HepG2 (cell line): ENCODE measurements around the gene HES7. TPM values are rescaled to one million over a fixed set of nuclear protein-coding genes. Genes with fewer than 3 reads are reported as not detected.
A peak's percentile ranks its signal among the peaks of the same experiment; 100 is the strongest.

Experiments used
- ATAC-seq: fragments of 200-7000 bp; cut with Tn5 transposase; 3 replicates; pipeline ENCODE4 v1.9.1; 2020; ENCODE audit warnings: mild to moderate bottlenecking, moderate library complexity
- BruUV-seq: library from RNA; stranded (reverse); fragments of 400-500 nt; replicated peaks from 2 replicates; lab custom pipeline; 2021; lab: Mats Ljungman, UMichigan
- CTCF ChIA-PET: fragments of 300-600 bp; formaldehyde crosslinking; extraction: SDS; loops from one replicate; lab custom pipeline; 2021; ENCODE audit warnings: low total read pairs, inconsistent platforms, low intra/inter-chr PET ratio; lab: Yijun Ruan, JAX
- POLR2A ChIA-PET: fragments of 350-600 bp; sonication (Branson Sonifier 250); formaldehyde crosslinking; loops from one replicate; lab custom pipeline; 2020; ENCODE audit warnings: antibody characterized with exemption, inconsistent platforms; lab: Yijun Ruan, JAX
- DNase-seq: peaks from one replicate; pipeline ENCODE4 v3.0.0-alpha.2; 2015; ENCODE audit warnings: low spot score
- FAIRE-seq: peaks from 3 replicates; lab custom pipeline; 2011; peaks lifted over from hg19 to GRCh38; lab: Jason Lieb, UNC
- H2AFZ ChIP-seq: one replicate; pipeline ENCODE4 v1.6.1; 2011; ENCODE audit warnings: low read length, inconsistent platforms
- H3K27ac ChIP-seq: fragments of 300-600 bp; 3 replicates; pipeline ENCODE4 v1.8.0; 2011; ENCODE audit warnings: mixed run types, mild to moderate bottlenecking, mixed read lengths, low read length, inconsistent platforms; ENCODE audit not compliant: insufficient read depth; ENCODE audit errors: extremely low read length
- H3K27me3 ChIP-seq, 2 experiments: fragments of 200-600 bp in 1 of 2; 2 replicates in 1 of 2; 3 replicates in 1 of 2; pipeline versions ENCODE4 v1.6.0 to v1.8.0; 2011; ENCODE audit warnings: low read length in 2 of 2, mild to moderate bottlenecking in 2 of 2, moderate library complexity in 2 of 2, inconsistent platforms in 1 of 2; ENCODE audit not compliant: insufficient read depth in 2 of 2, control insufficient read depth in 1 of 2
- H3K36me3 ChIP-seq, 2 experiments: fragments of 200-600 bp in 1 of 2; replicated peaks in 1 of 2; 2 replicates in 1 of 2; 3 replicates in 1 of 2; pipeline versions ENCODE4 v1.5.1 to v1.8.0; 2011; ENCODE audit warnings: low read length in 2 of 2, inconsistent platforms in 1 of 2; ENCODE audit not compliant: insufficient read depth in 2 of 2, control insufficient read depth in 1 of 2
- H3K4me1 ChIP-seq: 2 replicates; pipeline ENCODE4 v1.5.1; 2012; ENCODE audit warnings: low read length, inconsistent platforms; ENCODE audit not compliant: insufficient read depth
- H3K4me2 ChIP-seq: 2 replicates; pipeline ENCODE4 v1.6.0; 2011; ENCODE audit warnings: low read depth, low read length, inconsistent platforms
- H3K4me3 ChIP-seq, 3 experiments: fragments of 200-600 bp in 1 of 3; sonication (generic), shearing (Covaris generic) in 1 of 3; replicated peaks in 1 of 3; 2 replicates each; pipeline ENCODE4 v1.5.1; 2011 to 2016; ENCODE audit warnings: low read length in 3 of 3, inconsistent platforms in 2 of 3, low read depth in 2 of 3, mild to moderate bottlenecking in 2 of 3, control low read depth in 1 of 3, mixed read lengths in 1 of 3; ENCODE audit not compliant: insufficient read depth in 1 of 3
- H3K79me2 ChIP-seq: one replicate; pipeline ENCODE4 v1.6.1; 2011; ENCODE audit warnings: low read length, inconsistent platforms; ENCODE audit not compliant: insufficient read depth
- H3K9ac ChIP-seq: 2 replicates; pipeline ENCODE4 v1.6.0; 2011; ENCODE audit warnings: mild to moderate bottlenecking, low read depth, low read length, inconsistent platforms; ENCODE audit not compliant: insufficient read depth
- H3K9me3 ChIP-seq: 2 replicates; pipeline ENCODE4 v1.5.1; 2012; ENCODE audit warnings: mild to moderate bottlenecking, low read length
- H4K20me1 ChIP-seq: 2 replicates; pipeline ENCODE4 v1.6.0; 2011; ENCODE audit warnings: inconsistent platforms, mild to moderate bottlenecking, low read length, moderate library complexity; ENCODE audit not compliant: insufficient read depth
- CTCF ChIP-seq: sonication (generic); formaldehyde crosslinking; IDR thresholded peaks from 2 replicates; pipeline ENCODE4 v1.5.0; 2020; ENCODE audit warnings: mild to moderate bottlenecking, missing genetic modification reagents, moderate library complexity
- NR3C1 ChIP-seq: sonication (generic); formaldehyde crosslinking; IDR thresholded peaks from 2 replicates; pipeline ENCODE4 v1.4.0; 2020; ENCODE audit warnings: missing genetic modification reagents
- TEAD2 ChIP-seq: sonication (generic); formaldehyde crosslinking; IDR thresholded peaks from 2 replicates; pipeline ENCODE4 v1.9.0; 2021; ENCODE audit warnings: missing genetic modification reagents
- ZBED4 ChIP-seq: sonication (generic); formaldehyde crosslinking; IDR thresholded peaks from 2 replicates; pipeline ENCODE4 v1.4.0; 2020; ENCODE audit warnings: missing genetic modification reagents, borderline replicate concordance
- ZNF367 ChIP-seq: sonication (generic); formaldehyde crosslinking; IDR thresholded peaks from 2 replicates; pipeline ENCODE4 v1.4.0; 2020; ENCODE audit warnings: missing genetic modification reagents, borderline replicate concordance
- ZNF496 ChIP-seq: sonication (generic); formaldehyde crosslinking; IDR thresholded peaks from 2 replicates; pipeline ENCODE4 v1.8.1; 2023; ENCODE audit warnings: mild to moderate bottlenecking, moderate library complexity, missing genetic modification reagents; ENCODE audit not compliant: insufficient replicate concordance
- ZNF619 ChIP-seq: sonication (generic); formaldehyde crosslinking; IDR thresholded peaks from 2 replicates; pipeline ENCODE4 v1.4.0; 2020; ENCODE audit warnings: mild to moderate bottlenecking, missing genetic modification reagents
- ZNF629 ChIP-seq: sonication (generic); formaldehyde crosslinking; conservative IDR thresholded peaks from 2 replicates; pipeline ENCODE4 v1.5.0; 2020; ENCODE audit warnings: missing genetic modification reagents
- ZNF646 ChIP-seq: sonication (generic); formaldehyde crosslinking; IDR thresholded peaks from 2 replicates; pipeline ENCODE4 v1.9.0; 2021; ENCODE audit warnings: mild to moderate bottlenecking, missing genetic modification reagents
- WGBS: methylation state at CpG from one replicate; pipeline ENCODE4 v1.1.6; 2017; ENCODE audit warnings: low lambda C conversion rate; 5-methylcytosine and 5-hydroxymethylcytosine counted together
- in situ Hi-C: cut with HindIII; loops from 2 replicates; pipeline ENCODE4 v1.10.0; 2017; ENCODE audit warnings: low pct_unique_long_range_greater_than_20kb; ENCODE audit not compliant: extremely low pct_ligation_motif_present
- intact Hi-C: fragments of 100-400 bp; cut with micrococcal nuclease; formaldehyde crosslinking; loops from one replicate; pipeline ENCODE4 v1.10.0; 2022; ENCODE audit not compliant: unreplicated experiment
- polyA plus RNA-seq, 8 experiments: library from polyadenylated mRNA; depleted of rRNA in 3 of 8; stranded (reverse) in 7 of 8; unstranded in 1 of 8; fragments of >200 nt; fragmentation: Illumina TruSeq in 4 of 8; extraction: Trizol in 4 of 8; gene quantifications; 2 replicates each; pipeline versions ENCODE4 v1.2.1 to v1.2.3, GENCODE V29; 2011 to 2016; ENCODE audit warnings: low read depth in 4 of 8, missing spikeins in 1 of 8, mixed read lengths in 1 of 8; ENCODE audit not compliant: insufficient read depth in 1 of 8
- total RNA-seq, 5 experiments: library from RNA; depleted of rRNA; stranded (reverse); fragments of >200 nt; fragmentation: Illumina TruSeq; extraction: Trizol; gene quantifications; 2 replicates each; pipeline ENCODE4 v1.2.3, GENCODE V29; 2016; ENCODE audit warnings: low read depth in 1 of 5

The HES7 gene
- total and polyA plus RNA-seq, 2 of the 13 experiments (the other 11 are each of a cell fraction or from before 2014, with no cell fraction given): not detected

- POLR2A ChIA-PET: interaction anchor here (1.1 kb wide), 1 partner anchor 99 kb away, joined by 5 read pairs; no protein-coding TSS in a partner anchor
- ATAC-seq: peak; percentile 78
- TF ChIP-seq ZNF619 (no peak), TEAD2 (CRISPR knock-in tag) (no peak), ZNF367 (CRISPR knock-in tag) (no peak), NR3C1 (no peak), ZNF629 (CRISPR knock-in tag) (no peak), ZBED4 (no peak), CTCF (CRISPR knock-in tag) (peak; percentile 84), ZNF646 (CRISPR knock-in tag) (no peak), ZNF496 (CRISPR knock-in tag) (no peak)
These were observed 50.0 kb downstream of the HES7 start for GRCh38 chr17:8073627-8074484.

More at GRCh38 chr17:8073627-8074484, 50.0 kb downstream of the HES7 start:
- H3K36me3 ChIP-seq: no peaks in the 10 kb centered on the region
- no peak overlapping the region for H2AFZ ChIP-seq
- no peak overlapping the region for H3K27ac ChIP-seq
- no TSS peak for BruUV-seq
- peak overlapping the region in 1 of 3 experiments; percentile 41; a peak in 1 of 6 replicates for H3K4me3 ChIP-seq
- H4K20me1 ChIP-seq: peaks cover 9% of the 10 kb centered on the region; the same call in 1 of the 2 replicates
- in situ Hi-C loops: loop anchor here (5.0 kb wide), 1 partner anchor 43 kb away; the partner anchor contains the start of gene ALOXE3
- DNase-seq (peak; percentile 32), FAIRE-seq (no peak)
- CTCF ChIA-PET: no interaction called here
- 16% methylated on average over 19 of the region's 28 CpGs for WGBS
- peak overlapping the region; percentile 51; the same call in 1 of the 2 replicates for H3K4me2 ChIP-seq
- no peaks in the 10 kb centered on the region for H3K79me2 ChIP-seq
- no peak overlapping the region for H3K9ac ChIP-seq
- H3K9me3 ChIP-seq: no peaks in the 10 kb centered on the region
- peaks cover 1% of the 10 kb centered on the region for H3K4me1 ChIP-seq
- peaks cover 24 to 84% of the 10 kb centered on the region in 2 experiments for H3K27me3 ChIP-seq
- intact Hi-C loops: no loop called here
